Measurements from ENCODE around the gene EPOP.

- TF ChIP-seq CTCF (IDR thresholded peaks at IDR 0.05) (no peak), POLR2A (IDR thresholded peaks at IDR 0.05) (no peak)
Measured at GRCh38 chr17:38705803-38706504, 31.2 kb upstream of the EPOP start.
